Amniotic stem cell (primary cell): ENCODE results near the gene UST.
A peak's percentile ranks its signal among the peaks of the same experiment; 100 is the strongest.

Experiments
- DNase-seq: peaks from one replicate; lab custom pipeline; 2025; lab: John Stamatoyannopoulos, UW

The UST gene

GRCh38 chr6:148803979-148804378 lies 57.1 kb downstream of the UST start:
- no peak for DNase-seq

GRCh38 chr6:148805777-148806176 lies 58.9 kb downstream of the UST start:
- no peak for DNase-seq

- DNase-seq: no peak
Observed at GRCh38 chr6:148807784-148808183, 61.0 kb downstream of the UST start.

- no peak for DNase-seq
Observed at GRCh38 chr6:148808786-148809304, 62.0 kb downstream of the UST start.

- DNase-seq: no peak
Observed at GRCh38 chr6:148811459-148811858, 64.6 kb downstream of the UST start.

GRCh38 chr6:148814082-148814790 lies 67.4 kb downstream of the UST start:
- DNase-seq: no peak

GRCh38 chr6:148814869-148815268 lies 68.0 kb downstream of the UST start:
- no peak for DNase-seq

- DNase-seq: no peak
Observed at GRCh38 chr6:148816117-148816516, 69.3 kb downstream of the UST start.

- DNase-seq: no peak
Observed at GRCh38 chr6:148817689-148818088, 70.9 kb downstream of the UST start.

GRCh38 chr6:148818939-148819575 lies 72.2 kb downstream of the UST start:
- DNase-seq: no peak

GRCh38 chr6:148819852-148820251 lies 73.0 kb downstream of the UST start:
- DNase-seq: no peak

GRCh38 chr6:148822819-148823218 lies 76.0 kb downstream of the UST start:
- DNase-seq: no peak

- no peak for DNase-seq
Observed at GRCh38 chr6:148824291-148824690, 77.5 kb downstream of the UST start.

GRCh38 chr6:148824960-148825359 lies 78.1 kb downstream of the UST start:
- DNase-seq: no peak

- no peak for DNase-seq
Observed at GRCh38 chr6:148825492-148825891, 78.7 kb downstream of the UST start.

GRCh38 chr6:148827416-148828045 lies 80.7 kb downstream of the UST start:
- DNase-seq: no peak

GRCh38 chr6:148828047-148828446 lies 81.2 kb downstream of the UST start:
- DNase-seq: no peak

GRCh38 chr6:148829415-148830101 lies 82.7 kb downstream of the UST start:
- no peak for DNase-seq

- DNase-seq: no peak
Observed at GRCh38 chr6:148830614-148831013, 83.8 kb downstream of the UST start.

- DNase-seq: no peak
Observed at GRCh38 chr6:148831064-148831463, 84.2 kb downstream of the UST start.

- no peak for DNase-seq
Observed at GRCh38 chr6:148831531-148831930, 84.7 kb downstream of the UST start.

- DNase-seq: peak; percentile 66
Observed at GRCh38 chr6:148835920-148836441, 89.2 kb downstream of the UST start.
